Measurements from ENCODE around the gene MYBPC1.

The MYBPC1 gene

GRCh38 chr12:101599771-101600484, 5.2 kb downstream of the MYBPC1 start:
- no peak for DNase-seq

- DNase-seq = no peak
These were observed 9.4 kb downstream of the MYBPC1 start for GRCh38 chr12:101604132-101604531.

- no peak for DNase-seq
These were observed 13.1 kb downstream of the MYBPC1 start for GRCh38 chr12:101607894-101608293.

- DNase-seq = no peak
These were observed 13.7 kb downstream of the MYBPC1 start for GRCh38 chr12:101608301-101609133.

GRCh38 chr12:101609198-101609597, 14.4 kb downstream of the MYBPC1 start:
- DNase-seq = no peak

- DNase-seq = no peak
These were observed 17.6 kb downstream of the MYBPC1 start for GRCh38 chr12:101612160-101612916.

- DNase-seq = peak; percentile 8 to 19
These were observed 21.3 kb downstream of the MYBPC1 start for GRCh38 chr12:101616027-101616494.

GRCh38 chr12:101619026-101619786, 24.4 kb downstream of the MYBPC1 start:
- no peak for DNase-seq

- no peak for DNase-seq
These were observed 25.3 kb downstream of the MYBPC1 start for GRCh38 chr12:101619858-101620761.

GRCh38 chr12:101620762-101621133, 26.0 kb downstream of the MYBPC1 start:
- peak; percentile 7 to 22 for DNase-seq

- DNase-seq = no peak
These were observed 33.9 kb downstream of the MYBPC1 start for GRCh38 chr12:101628676-101629075.

- DNase-seq = no peak
These were observed 40.0 kb downstream of the MYBPC1 start for GRCh38 chr12:101634724-101635123.

GRCh38 chr12:101637936-101638335, 43.2 kb downstream of the MYBPC1 start:
- DNase-seq = no peak

GRCh38 chr12:101642115-101643067, 47.6 kb downstream of the MYBPC1 start:
- DNase-seq = no peak

- no peak for DNase-seq
These were observed 52.9 kb downstream of the MYBPC1 start for GRCh38 chr12:101647711-101648110.

- no peak for DNase-seq
These were observed 53.4 kb downstream of the MYBPC1 start for GRCh38 chr12:101648195-101648594.

GRCh38 chr12:101650346-101651117, 55.8 kb downstream of the MYBPC1 start:
- no peak for DNase-seq

GRCh38 chr12:101653030-101653429, 58.3 kb downstream of the MYBPC1 start:
- DNase-seq = no peak

GRCh38 chr12:101653503-101653902, 58.7 kb downstream of the MYBPC1 start:
- no peak for DNase-seq

Data from AML-193 (cell line).